Measurements from ENCODE around the gene AAMDC.

Gene AAMDC

DNA sequence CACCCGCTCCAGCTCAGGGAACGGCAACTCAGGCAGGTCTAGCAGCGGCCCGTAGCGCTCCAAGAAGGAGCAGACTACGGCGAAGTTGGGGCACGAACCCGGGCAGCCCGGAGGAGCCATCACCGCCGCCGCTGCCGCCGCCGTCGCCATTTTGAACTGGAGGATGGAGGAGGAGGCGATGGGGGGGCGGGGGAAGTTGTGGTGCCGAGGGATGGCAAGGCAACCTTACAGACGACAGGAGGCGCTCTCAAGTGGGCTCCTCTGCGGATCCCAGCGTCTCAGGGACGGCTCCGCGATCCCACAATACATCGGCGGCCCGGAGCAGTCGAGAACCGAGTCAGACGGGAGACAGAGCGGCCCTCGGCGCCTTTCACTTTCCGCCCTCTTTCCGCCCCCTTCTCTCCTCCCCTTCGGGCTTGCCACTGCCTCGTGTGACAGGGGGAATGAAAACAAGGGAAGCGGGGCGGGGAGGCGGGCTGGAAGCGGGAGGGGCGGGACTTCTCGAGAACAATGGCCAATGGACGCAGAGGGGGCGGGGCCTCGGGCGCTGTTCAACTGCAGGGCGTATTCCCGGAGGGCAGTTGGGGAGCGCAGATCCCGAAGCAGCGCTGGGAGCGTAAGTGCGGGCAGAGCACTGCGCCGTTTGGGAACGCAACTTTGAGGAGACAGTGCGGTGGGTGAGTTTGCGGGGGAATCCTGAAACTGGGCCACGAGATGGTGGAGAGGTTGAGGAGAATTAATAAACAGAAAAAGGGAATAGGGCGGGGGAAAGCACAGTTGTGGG lies at the start of gene AAMDC, which contains the start of gene RSF1:
Gene AAMDC (plus strand): TSS at position 580 of the 784 bp plus-strand sequence. CDS start 21,353 bp downstream, outside the sequence.
Gene RSF1 (minus strand): TSS at position 158 of the 784 bp plus-strand sequence. CDS start 8 bp downstream, at position 150.
- peak; percentile 94 for FAIRE-seq

DNA sequence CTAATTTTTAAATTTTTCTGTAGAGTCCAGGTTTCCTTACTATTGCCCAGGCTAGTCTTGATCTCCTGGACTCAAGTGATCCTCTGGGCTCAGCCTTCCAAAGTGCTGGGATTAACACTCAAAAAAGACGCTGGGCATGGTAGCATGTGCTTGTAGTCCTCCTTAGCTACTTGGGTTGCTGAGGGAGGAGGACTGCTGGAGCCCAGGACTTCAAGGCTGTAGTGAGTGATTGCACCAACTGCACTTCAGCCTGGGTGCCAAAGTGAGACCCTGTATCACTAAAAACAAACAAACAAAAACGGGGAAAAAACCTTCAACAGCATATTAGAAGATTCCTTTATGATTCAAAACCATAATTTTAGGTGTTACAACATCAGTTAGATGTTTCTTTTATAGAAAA lies 45.0 kb upstream of the AAMDC start:
- no peak for FAIRE-seq

DNA sequence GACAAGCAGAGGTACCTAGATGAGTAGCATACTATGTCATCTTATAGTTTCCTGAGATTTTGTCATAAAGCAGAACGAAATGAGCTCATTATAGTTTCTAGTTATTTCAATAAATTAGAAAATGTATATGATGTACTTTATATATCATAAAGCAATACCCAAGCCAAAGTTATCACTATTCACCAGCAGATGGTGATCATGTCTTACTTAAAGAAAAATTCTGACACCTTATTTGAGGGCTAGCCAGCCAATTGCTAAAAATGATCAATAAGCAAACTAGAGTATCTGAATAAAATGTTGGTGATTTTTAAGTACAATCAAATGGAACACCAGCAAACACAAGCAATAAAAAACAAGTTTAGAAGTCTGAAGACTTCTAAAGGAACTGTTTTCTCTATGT lies 44.5 kb upstream of the AAMDC start:
- peak; percentile 87 for FAIRE-seq

DNA sequence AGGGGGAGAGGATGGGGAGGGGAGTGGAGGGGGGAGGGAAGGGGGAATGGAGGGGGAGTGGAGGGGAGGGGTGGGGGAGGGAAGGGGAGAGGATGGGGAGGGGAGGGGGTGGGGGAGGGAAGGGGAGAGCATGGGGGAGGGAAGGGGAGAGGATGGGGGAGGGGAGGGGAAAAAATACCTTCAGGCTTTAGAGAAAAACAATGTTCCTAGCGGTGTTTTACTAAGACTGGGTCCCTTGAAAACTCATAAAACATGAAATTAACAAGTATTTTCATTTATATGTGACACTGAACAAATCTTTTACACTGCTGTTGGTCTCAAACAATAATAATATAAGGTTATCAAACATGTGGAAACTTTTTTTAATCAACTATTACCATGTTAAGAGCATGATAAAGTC lies 42.8 kb upstream of the AAMDC start:
- no peak for FAIRE-seq

DNA sequence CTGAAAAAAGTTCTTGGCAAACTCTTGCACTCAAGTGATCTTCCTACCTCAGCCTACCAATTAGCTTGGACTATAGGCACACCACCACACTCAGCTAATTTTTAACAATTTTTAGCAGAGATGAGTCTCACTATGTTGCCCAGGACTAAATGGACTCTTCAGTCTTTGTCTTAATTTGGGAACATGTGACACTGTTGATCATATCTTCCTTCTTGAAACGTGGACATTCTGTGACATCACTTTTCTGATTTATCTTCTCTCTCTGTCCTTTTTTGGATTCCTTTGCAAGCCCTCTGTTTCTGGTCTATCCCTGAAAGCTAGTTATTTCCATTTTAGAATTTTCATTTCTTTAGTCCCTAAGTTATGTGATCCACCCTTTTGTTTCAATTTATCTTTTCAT lies 42.4 kb upstream of the AAMDC start:
- FAIRE-seq = no peak

DNA sequence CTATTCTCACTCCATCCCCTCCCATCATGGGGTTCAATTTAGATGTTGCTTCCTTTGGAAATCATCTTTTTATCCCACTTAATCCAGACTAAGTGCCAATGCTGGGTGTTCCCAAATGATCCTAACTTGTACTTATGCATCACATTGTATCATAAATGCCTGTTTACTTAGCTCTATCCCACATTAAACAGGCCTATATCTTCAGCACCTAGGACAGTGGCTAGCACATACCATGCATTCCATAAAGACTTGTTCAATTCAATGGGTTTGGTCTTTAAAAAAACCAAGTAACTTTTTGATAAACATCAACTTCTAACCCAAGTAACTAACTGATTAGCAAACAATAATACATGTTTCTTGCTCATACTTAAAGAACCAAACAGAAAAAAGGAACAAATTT lies 41.0 kb upstream of the AAMDC start:
- FAIRE-seq = peak; percentile 63

DNA sequence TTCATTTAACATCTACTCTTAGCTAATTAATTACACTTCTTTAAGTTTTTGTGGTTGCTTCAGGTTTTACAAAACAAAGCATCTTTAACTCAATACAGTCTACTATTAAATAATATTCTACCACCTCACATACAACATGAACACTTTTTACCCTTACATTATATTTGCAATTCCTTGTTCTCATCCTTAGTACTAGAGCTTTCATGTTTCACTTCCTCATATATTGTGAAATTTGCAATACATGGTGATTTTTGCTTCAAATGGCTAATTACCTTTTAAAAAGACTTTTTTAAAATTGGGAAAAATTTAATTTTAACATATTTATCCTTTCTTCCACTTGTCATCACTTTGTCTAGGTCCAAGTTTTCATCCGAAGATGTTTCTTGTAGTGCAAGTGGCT lies 37.9 kb upstream of the AAMDC start:
- FAIRE-seq = peak; percentile 6

DNA sequence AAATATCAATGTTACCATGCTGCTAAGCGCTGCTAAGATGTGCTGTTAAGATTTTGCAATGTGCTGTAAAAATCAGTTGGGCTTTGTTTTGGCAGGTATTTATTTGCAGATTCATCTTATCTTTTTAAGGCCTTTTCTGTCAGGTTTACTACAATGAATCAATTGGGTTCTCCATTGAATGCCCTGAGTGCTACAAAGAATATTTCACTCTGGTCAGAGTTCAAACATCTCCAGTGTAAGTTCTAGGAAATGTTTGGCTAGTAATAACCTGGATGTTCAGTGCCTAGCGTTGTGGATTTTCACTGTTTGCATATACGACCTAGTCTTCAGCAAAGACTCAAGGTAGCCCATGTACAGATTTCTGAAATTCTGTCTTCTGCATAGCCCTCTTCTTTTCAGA lies 36.4 kb upstream of the AAMDC start:
- FAIRE-seq = no peak

DNA sequence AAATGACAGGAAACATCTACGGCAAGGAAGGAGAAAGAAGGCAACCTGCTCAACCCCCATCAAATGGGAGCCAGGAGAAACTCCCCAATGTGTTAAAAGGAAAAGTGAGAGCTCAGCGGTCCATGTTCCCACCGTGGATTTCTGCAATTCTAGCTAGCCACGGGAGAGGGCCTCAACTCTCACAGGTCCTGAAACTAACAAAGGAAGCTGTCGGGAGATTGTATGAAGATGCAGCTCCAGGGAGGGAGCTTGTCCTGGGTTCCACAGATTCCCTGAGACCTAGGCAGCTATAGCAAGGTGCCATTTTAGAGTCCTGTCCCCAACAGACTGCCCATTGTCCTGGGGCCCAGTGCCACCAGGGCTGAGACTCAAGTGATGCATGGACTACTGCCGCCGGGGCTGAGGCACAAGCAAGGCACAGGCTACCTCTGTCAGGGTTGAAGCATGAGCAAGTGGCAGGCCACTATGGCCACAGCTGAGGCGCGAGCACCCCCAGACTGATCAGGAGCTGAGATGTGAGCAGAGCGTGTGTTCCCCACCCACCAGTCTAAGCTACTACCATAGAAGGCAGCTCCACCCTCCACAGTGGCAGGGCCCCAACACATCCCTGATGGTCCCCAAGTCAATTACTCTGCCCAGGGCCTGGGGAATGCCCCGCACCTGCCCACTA lies 31.7 kb upstream of the AAMDC start:
- FAIRE-seq = no peak

DNA sequence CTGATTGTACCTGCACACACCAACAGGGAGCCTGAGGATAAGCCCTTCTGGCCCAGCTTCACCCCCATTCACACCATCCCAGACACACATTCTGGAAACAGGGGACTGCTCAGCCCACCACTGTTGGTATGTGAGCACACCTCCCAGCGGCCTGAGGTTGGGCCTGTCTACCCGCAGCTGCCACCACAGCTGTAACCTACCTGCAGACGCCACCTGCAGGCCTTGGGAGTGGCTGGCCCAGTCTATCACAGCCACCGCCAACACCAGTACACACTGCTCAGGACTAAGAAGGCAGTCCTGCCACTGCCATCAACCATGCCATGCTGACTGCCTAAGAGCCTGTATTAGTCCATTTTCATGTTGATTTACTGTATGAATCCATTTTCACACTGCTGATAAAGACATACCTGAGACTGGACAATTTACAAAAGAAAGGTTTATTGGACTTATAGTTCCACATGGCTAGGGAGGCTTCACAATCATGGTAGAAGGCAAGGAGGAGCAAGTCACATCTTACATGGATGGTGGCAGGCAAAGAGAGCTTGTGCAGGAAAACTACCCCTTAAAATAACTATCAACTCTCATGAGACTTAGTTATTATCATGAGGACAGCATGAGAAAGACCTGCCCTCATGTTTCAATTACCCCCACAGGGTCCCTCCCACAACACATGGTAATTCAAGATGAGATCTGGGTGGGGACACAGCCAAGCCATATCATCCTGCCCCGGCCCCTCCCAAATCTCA lies 31.0 kb upstream of the AAMDC start:
- FAIRE-seq = no peak

DNA sequence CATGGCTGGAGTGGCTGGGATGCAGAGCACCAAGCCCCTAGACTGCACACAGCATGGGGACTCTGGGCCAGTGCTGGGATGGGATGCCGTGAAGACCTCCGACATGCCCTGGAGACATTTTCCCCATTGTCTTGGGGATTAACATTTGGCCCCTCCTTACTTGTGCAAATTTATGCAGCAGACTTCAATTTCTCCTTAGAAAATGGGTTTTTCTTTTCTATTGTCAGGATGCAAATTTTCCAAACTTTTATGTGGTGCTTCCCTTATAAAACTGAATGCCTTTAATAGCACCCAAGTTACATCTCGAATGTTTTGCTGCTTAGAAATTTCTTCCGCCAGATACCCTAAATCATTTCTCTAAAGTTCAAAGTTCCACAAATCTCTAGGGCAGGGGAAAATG lies 29.6 kb upstream of the AAMDC start:
- no peak for FAIRE-seq

DNA sequence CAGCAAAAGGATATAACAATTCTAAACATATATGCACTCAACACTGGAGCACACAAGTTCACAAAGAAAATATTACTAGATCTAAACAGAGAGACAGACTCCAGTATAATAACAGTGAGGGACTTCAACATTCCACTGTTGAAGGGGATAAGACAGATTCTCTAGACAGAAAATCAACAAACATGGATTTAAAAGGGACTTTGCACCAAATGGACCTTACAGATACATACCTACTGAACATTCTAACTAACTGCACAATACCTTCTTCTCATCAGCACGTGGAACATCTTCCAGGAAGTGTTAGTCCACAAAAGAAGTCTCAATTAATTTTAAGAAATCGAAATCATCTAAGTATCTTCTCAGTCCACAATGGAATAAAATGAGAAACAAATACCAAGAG lies 27.0 kb upstream of the AAMDC start:
- no peak for FAIRE-seq

DNA sequence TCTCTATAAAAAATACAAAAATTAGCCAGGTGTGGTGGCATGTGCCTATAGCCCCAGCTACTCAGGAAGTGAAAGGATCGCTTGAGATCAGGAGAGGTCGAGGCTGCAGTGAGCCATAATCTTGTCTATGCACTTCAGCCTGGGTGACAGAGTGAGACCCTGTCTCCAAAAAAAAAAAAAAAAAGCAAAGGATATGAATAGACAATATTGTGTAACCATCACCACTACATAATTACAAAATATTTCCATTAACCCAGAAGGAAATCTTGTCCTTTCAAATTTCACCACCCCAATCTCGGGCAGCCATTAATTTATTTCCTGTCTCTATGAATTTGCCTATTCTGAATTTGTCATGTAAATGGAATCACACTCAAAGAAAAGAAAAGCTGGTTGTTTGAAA lies 21.6 kb upstream of the AAMDC start:
- FAIRE-seq = no peak

DNA sequence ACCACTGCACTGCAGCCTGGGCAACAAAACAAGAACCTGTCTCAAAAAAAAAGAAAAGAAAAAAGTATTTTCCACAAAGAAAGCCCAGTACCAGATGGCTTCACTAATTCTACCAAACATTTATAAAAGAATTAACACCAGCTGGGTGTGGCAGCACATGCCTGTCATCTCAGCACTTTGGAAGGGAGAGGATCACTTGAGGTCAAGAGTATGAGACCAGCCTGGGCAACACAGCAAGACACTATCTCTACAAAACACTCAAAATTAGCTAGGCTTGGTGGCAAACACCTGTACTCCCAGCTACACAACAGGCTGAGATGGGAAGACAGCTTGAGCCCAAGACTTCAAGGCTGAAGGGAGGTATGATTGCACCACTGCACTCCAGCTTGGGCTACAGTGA lies 20.5 kb upstream of the AAMDC start:
- no peak for FAIRE-seq

DNA sequence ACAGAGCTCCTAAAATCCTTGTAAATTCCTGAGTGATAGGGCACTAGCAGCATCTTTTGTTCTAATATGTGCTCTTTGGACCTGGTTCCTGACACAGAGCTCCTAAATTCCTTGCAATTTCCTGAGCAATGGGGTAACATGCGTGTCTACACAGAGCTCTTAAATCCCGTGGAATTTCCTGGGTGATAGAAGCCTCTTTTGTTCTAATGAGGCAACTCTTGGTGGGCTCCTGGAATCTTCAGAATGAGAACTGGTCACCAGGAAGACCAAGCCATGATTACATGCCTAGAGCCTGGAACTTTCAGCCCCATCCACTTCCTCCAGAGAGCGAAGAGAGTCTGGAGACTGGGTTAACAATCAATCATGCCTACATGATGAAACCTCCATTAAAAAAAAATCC lies 19.5 kb upstream of the AAMDC start:
- no peak for FAIRE-seq

DNA sequence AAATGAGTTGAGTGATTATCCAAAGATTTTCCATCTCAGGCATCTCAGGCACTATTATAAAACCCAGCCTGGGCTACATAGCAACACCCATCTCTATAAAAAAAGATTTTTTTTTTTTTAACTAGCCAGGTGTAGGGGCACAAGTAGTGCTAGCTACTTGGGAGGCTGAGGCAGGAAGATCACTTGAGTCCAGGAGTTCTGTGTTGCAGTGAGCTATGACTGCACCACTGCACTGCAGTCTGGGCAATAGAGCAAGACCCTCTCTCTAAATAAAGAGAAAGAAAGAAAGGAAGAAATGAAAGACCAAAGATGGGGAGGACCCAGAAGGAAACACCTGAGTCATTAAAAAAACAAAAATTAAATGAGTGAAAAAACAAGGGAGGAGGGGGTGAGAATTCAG lies 14.5 kb upstream of the AAMDC start:
- FAIRE-seq = no peak

DNA sequence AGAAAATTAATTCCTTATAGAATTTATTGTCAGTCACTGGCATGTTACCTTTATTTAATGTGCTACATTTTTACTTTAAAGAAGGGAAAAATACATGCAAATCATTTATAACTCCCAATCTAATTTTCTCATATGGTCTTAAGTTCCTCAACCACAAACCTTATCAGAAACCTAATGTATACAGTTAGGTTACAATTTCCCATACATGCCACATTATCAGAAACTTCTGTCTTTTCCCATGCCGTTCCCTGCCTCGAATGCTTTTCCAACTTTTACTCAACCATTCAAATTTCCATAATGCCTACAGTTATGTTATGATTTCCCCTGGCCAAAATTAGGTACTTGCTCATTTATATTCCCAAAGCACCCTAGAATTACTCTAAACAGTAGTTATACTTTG lies 14.0 kb upstream of the AAMDC start:
- no peak for FAIRE-seq

DNA sequence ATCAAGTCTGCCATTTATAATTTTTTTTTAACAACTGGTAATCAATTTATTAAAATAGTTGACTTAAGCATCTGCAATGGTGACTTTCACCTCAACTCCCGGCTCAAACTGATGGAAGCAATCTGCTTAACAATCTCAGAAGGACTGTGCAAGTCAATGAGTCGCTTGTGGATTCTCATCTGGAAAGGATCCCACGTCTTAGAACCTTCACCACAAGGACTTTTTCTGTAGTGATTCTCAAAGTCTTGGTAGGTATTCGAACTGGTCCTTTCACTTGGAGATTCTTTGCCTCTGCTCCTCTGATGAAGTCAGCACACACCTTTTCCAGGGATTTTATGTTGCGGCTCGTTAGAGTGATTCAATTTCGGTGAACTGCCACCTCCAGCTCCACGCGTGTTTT lies 7.7 kb upstream of the AAMDC start:
- no peak for FAIRE-seq

DNA sequence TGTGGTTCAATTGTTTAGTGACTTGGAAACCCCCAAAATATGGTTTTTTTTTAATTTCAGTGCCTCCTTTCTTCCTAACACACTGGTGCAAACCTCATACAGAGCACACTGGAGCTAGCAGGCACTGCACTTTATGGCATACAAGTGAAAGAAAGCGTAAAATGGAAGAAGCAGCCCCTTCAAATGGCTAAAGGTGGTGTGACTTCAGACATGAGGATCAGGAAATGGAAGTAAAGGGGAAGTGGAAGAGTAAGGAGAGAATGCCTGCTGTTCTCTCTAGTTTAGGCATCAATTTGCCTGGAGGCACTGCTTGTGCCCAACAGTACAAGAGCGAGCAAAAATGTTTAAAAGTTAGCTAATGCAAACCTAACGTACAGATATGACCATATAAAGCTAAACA lies 6.1 kb upstream of the AAMDC start:
- FAIRE-seq = no peak

DNA sequence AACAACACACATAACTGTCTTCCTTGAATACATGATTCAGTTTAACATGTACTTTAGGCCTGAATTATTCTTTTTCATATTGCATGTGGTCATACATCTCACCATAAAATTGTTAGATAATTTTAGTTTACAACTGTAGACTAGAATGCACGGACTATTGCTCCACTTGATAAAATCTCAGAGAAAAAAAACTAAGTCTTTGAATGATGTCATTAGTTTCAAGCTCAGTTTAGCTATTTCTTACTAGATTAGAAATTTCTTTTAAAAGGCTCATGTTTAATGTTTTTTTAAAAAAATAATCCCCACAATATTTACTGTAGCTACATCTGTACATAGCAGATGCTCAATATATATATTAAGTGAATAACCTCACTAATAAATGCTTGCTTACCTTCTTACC lies 5.5 kb upstream of the AAMDC start:
- FAIRE-seq = no peak

DNA sequence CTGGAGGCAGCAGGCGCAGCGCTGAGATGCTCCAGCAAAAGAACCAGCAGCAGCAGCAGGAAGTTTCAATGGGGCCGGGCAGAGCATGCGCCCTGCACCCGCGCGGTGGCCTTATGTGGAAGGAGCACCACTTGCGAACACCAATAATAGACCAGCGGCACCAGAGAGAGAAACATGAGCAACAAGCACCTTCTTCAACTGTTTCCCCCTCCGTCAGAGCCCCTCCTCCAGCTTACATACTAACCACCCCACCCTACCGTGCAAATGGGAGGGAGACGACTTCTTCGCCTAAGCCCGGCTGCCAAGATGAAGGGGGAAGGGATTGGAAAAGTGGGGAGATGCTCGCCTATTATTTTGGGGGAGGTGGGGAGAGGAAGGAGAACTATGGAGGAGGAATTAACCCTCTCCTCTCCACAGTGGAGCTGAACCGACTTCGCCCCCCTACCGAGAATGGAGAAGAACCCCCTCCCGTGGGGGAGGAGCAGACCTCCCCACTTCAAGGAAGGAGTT lies 1.5 kb upstream of the AAMDC start:
- no peak for FAIRE-seq

DNA sequence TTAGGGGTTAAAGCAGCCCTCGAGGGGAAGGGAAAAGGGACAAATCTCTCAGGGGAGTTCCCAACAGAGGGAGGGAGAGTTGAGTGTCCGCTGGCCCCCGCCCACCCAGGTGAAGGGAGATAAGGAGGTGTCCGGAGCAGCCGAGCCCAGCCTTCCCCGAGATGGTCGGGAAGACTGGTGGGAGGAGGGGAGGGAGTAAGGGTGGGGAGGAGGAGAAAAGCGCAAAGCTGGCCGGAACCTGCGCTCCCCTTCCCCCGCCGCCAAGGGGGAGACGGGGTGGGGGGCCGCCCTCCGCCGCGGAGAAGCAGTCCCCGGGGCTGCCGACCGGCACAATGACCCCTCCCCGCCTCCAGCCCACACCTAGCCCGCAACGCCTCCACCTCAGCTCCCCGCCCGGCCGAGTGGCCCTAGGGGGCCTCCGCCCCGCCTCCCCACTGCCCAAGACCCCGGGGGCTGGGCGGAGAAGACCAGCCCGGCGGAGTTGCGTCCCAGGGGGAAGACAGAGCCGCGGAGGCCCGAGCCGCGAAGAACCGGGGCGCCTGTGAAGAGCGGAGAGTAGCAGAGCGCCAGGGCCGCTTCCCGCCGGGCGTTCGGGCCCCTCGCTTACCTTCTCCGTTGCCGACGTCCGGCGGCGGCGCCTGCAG lies 901 bp upstream of the AAMDC start:
- no peak for FAIRE-seq

DNA sequence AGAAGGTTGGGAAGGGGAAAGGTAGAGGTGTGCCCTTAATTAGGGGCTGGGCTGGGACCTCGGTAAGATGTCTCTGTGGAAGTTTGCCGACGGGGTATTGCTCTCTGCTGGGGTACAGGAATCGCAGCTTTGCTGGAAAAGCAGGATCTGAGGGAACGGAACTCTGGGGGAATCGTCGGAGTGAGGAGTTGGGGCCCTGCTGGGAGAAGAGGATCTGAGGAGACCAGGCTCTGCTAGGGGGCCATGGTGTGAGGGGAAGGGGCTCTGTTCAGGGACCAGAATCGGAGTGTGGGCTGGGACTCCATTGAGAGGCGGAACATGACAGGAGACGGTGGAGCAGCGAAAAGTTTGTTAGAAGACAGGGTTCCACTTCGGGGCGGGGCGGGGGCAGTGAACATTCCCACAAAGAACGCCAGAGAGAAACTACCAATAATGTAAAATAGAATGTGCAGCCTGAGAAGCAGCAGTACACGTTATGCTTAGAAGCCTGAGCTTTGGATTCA lies 456 bp downstream of the AAMDC start:
- FAIRE-seq = no peak

Data from G401.6 (cell line).